Liver (tissue), 9 donors: Measurements from ENCODE around the gene INPP4B. TPM values are rescaled to one million over a fixed set of nuclear protein-coding genes. Genes with fewer than 3 reads are reported as not detected.

ENCODE experiments used
- DNase-seq: peaks from one replicate; pipeline ENCODE4 v3.0.0-alpha.2; 2017; ENCODE audit warnings: low spot score
- H3K27ac ChIP-seq, 2 donors: one replicate each; pipeline ENCODE4 v1.7.0; 2013; ENCODE audit warnings: inconsistent platforms in 2 of 2, low read length in 2 of 2, control low read depth in 1 of 2, low read depth in 1 of 2, mild to moderate bottlenecking in 1 of 2
- H3K27me3 ChIP-seq, 4 donors: one replicate each; pipeline versions ENCODE4 v1.6.1 to v1.7.0; 2013; ENCODE audit warnings: low read length in 3 of 4, inconsistent platforms in 1 of 4, mild to moderate bottlenecking in 1 of 4, moderate library complexity in 1 of 4; ENCODE audit not compliant: control insufficient read depth in 4 of 4, insufficient read depth in 4 of 4
- H3K36me3 ChIP-seq, 4 donors: one replicate each; pipeline versions ENCODE4 v1.6.1 to v1.7.0; 2013; ENCODE audit warnings: low read length in 3 of 4, mild to moderate bottlenecking in 3 of 4, low read depth in 1 of 4, moderate library complexity in 1 of 4; ENCODE audit not compliant: control insufficient read depth in 4 of 4, insufficient read depth in 3 of 4
- H3K4me1 ChIP-seq, 4 donors: one replicate each; pipeline versions ENCODE4 v1.6.1 to v1.7.0; 2013; ENCODE audit warnings: low read length in 3 of 4, mild to moderate bottlenecking in 3 of 4, moderate library complexity in 1 of 4; ENCODE audit not compliant: control insufficient read depth in 4 of 4, insufficient read depth in 4 of 4
- H3K4me3 ChIP-seq, 3 donors: one replicate each; pipeline versions ENCODE4 v1.6.1 to v1.7.0; 2013; ENCODE audit warnings: low read length in 3 of 3, control low read depth in 1 of 3, low read depth in 1 of 3, mild to moderate bottlenecking in 1 of 3
- H3K9ac ChIP-seq, 2 donors: one replicate each; pipeline ENCODE4 v1.7.0; 2013; ENCODE audit warnings: low read length in 2 of 2, mild to moderate bottlenecking in 2 of 2, moderate library complexity in 2 of 2, control low read depth in 1 of 2, low read depth in 1 of 2
- H3K9me3 ChIP-seq, 4 donors: one replicate each; pipeline versions ENCODE4 v1.6.1 to v1.7.0; 2013; ENCODE audit warnings: low read length in 3 of 4; ENCODE audit not compliant: control insufficient read depth in 4 of 4
- EGR1 ChIP-seq, 2 donors: IDR thresholded peaks; 2 replicates each; pipeline ENCODE4 v1.6.1; 2016 to 2018; ENCODE audit warnings: antibody characterized with exemption in 2 of 2, low read depth in 2 of 2
- FOXA1 ChIP-seq: IDR thresholded peaks from 2 replicates; pipeline ENCODE4 v1.6.1; 2016; ENCODE audit warnings: antibody characterized with exemption
- HNF4A ChIP-seq, 2 donors: conservative IDR thresholded peaks; 2 replicates each; pipeline ENCODE4 v1.6.1; 2016; ENCODE audit warnings: antibody characterized with exemption in 2 of 2, mild to moderate bottlenecking in 2 of 2
- HNF4G ChIP-seq: IDR thresholded peaks from 2 replicates; pipeline ENCODE4 v1.6.1; 2016; ENCODE audit warnings: antibody characterized with exemption
- RAD21 ChIP-seq, 2 donors: IDR thresholded peaks; 2 replicates each; pipeline ENCODE4 v1.6.1; 2016; ENCODE audit warnings: antibody characterized with exemption in 2 of 2, mild to moderate bottlenecking in 2 of 2
- RXRA ChIP-seq, 2 donors: IDR thresholded peaks; 2 replicates each; pipeline ENCODE4 v1.6.1; 2017 to 2018; ENCODE audit warnings: antibody characterized with exemption in 2 of 2, mild to moderate bottlenecking in 1 of 2
- TAF1 ChIP-seq: conservative IDR thresholded peaks from 2 replicates; pipeline ENCODE4 v1.6.1; 2016; ENCODE audit warnings: antibody characterized with exemption, mild to moderate bottlenecking
- YY1 ChIP-seq: IDR thresholded peaks from 2 replicates; pipeline ENCODE4 v1.6.1; 2016; ENCODE audit warnings: antibody characterized with exemption, mild to moderate bottlenecking
- WGBS: extraction: QIAGEN DNeasy Blood & Tissue Kit; methylation state at CpG from one replicate; pipeline ENCODE4 v1.1.7; 2013; 5-methylcytosine and 5-hydroxymethylcytosine counted together
- polyA plus RNA-seq, 2 donors: library from polyadenylated mRNA; stranded (reverse) in 1 of 2; unstranded in 1 of 2; fragments of 200-250 nt in 1 of 2; fragments of >200 nt in 1 of 2; fragmentation: Nextera tagmentation in 1 of 2; extraction: Ambion mirVana in 1 of 2; gene quantifications; one replicate each; pipeline versions ENCODE4 v1.2.1 to v1.2.3, GENCODE V29; 2013 to 2015
- total RNA-seq, 2 donors: library from RNA; depleted of rRNA; stranded (reverse); fragments of >200 nt; gene quantifications; one replicate each; pipeline ENCODE4 v1.2.3, GENCODE V29; 2014
- TF ChIP-seq, protein P1 (sequence below): IDR thresholded peaks from 2 replicates; pipeline ENCODE4 v1.6.1; 2016; ENCODE audit warnings: antibody characterized with exemption, mild to moderate bottlenecking
- TF ChIP-seq, protein P2 (sequence below): fragments of 150-350 bp; IDR thresholded peaks from 2 replicates; pipeline ENCODE4 v1.5.1; 2017; ENCODE audit warnings: improper control_type of control experiment, low read depth, low read length; ENCODE audit not compliant: missing input control
- TF ChIP-seq, protein P3 (sequence below): IDR thresholded peaks from 2 replicates; pipeline ENCODE4 v1.6.1; 2016; ENCODE audit warnings: antibody characterized with exemption
- TF ChIP-seq, protein P4 (sequence below): IDR thresholded peaks from 2 replicates; pipeline ENCODE4 v1.6.1; 2016; ENCODE audit warnings: antibody characterized with exemption
- donor health status: healthy.
- donor health status: healthy.
- donor health status: healthy.
- donor health status: healthy.
- donor health status: healthy.

Gene INPP4B
- total and polyA plus RNA-seq, 4 donors, result 0.43 to 2.8 (median 1.6) TPM

DNA sequence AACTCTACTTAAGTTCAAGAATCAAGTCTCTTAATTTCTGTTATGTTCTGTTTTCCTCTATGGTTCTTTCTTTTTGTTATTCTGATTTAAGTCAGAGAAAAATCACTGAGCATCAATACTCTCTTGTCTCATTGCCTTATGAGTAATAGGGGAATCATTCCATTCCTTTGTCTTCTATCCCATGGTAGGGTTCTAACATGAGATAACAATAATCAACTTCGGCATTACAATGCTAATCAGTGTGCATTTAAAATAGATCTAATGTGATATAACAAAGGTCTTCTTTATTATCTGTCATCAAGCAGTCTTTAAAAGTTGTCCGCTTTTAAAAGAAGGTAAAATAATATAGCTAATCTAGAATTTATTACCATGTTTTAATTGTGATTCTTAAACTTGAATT lies 762.8 kb downstream of the INPP4B start:
- H3K36me3 ChIP-seq, result no peaks in the 10 kb centered on the region
- no peak overlapping the region for H3K9ac ChIP-seq
- no peak overlapping the region for H3K4me3 ChIP-seq
- no peaks in the 10 kb centered on the region for H3K9me3 ChIP-seq
- no peak for DNase-seq
- no peaks in the 10 kb centered on the region for H3K4me1 ChIP-seq
- TF ChIP-seq RXRA (IDR thresholded peaks at IDR 0.05) (no peak), HNF4G (no peak), TAF1 (no peak), HNF4A (conservative IDR thresholded peaks at IDR 0.05) (no peak)
- TF ChIP-seq, protein P1, sequence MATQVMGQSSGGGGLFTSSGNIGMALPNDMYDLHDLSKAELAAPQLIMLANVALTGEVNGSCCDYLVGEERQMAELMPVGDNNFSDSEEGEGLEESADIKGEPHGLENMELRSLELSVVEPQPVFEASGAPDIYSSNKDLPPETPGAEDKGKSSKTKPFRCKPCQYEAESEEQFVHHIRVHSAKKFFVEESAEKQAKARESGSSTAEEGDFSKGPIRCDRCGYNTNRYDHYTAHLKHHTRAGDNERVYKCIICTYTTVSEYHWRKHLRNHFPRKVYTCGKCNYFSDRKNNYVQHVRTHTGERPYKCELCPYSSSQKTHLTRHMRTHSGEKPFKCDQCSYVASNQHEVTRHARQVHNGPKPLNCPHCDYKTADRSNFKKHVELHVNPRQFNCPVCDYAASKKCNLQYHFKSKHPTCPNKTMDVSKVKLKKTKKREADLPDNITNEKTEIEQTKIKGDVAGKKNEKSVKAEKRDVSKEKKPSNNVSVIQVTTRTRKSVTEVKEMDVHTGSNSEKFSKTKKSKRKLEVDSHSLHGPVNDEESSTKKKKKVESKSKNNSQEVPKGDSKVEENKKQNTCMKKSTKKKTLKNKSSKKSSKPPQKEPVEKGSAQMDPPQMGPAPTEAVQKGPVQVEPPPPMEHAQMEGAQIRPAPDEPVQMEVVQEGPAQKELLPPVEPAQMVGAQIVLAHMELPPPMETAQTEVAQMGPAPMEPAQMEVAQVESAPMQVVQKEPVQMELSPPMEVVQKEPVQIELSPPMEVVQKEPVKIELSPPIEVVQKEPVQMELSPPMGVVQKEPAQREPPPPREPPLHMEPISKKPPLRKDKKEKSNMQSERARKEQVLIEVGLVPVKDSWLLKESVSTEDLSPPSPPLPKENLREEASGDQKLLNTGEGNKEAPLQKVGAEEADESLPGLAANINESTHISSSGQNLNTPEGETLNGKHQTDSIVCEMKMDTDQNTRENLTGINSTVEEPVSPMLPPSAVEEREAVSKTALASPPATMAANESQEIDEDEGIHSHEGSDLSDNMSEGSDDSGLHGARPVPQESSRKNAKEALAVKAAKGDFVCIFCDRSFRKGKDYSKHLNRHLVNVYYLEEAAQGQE, result no peak
- no peak overlapping the region for H3K27ac ChIP-seq
- 88% methylated on average over 2 of the region's 2 CpGs for WGBS
- no peaks in the 10 kb centered on the region for H3K27me3 ChIP-seq

DNA sequence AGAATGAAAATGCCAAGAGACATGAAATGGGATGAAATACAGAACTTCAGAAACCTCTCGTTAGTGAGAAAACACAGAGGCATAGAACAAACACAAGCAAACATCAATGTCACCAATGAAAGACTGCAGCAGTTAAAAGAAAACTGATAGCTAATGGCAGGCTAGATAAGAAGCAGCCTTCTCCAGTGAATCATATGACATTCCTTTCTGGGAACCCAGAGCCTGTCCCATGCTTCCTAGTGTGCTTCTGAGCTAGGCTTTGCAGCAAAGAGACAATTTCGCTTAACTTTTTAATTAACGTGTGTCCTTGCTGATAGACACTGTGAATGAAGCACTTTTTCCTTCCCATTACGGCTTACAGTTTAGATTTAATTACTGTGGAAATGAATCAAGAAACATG lies 765.1 kb downstream of the INPP4B start:
- no peak overlapping the region for H3K9ac ChIP-seq
- no peaks in the 10 kb centered on the region for H3K9me3 ChIP-seq
- WGBS, result 57% methylated on average over 4 of the region's 4 CpGs
- no peak for DNase-seq
- no peaks in the 10 kb centered on the region for H3K36me3 ChIP-seq
- no peaks in the 10 kb centered on the region for H3K27me3 ChIP-seq
- H3K4me3 ChIP-seq, result no peak overlapping the region
- TF ChIP-seq, protein P2, sequence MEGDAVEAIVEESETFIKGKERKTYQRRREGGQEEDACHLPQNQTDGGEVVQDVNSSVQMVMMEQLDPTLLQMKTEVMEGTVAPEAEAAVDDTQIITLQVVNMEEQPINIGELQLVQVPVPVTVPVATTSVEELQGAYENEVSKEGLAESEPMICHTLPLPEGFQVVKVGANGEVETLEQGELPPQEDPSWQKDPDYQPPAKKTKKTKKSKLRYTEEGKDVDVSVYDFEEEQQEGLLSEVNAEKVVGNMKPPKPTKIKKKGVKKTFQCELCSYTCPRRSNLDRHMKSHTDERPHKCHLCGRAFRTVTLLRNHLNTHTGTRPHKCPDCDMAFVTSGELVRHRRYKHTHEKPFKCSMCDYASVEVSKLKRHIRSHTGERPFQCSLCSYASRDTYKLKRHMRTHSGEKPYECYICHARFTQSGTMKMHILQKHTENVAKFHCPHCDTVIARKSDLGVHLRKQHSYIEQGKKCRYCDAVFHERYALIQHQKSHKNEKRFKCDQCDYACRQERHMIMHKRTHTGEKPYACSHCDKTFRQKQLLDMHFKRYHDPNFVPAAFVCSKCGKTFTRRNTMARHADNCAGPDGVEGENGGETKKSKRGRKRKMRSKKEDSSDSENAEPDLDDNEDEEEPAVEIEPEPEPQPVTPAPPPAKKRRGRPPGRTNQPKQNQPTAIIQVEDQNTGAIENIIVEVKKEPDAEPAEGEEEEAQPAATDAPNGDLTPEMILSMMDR, result no peak
- TF ChIP-seq RAD21 (IDR thresholded peaks at IDR 0.05), result peak in 1 of 2 donors; percentile 11
- no peaks in the 10 kb centered on the region for H3K4me1 ChIP-seq
- peak overlapping the region in 1 of 2 donors; percentile 7 for H3K27ac ChIP-seq

DNA sequence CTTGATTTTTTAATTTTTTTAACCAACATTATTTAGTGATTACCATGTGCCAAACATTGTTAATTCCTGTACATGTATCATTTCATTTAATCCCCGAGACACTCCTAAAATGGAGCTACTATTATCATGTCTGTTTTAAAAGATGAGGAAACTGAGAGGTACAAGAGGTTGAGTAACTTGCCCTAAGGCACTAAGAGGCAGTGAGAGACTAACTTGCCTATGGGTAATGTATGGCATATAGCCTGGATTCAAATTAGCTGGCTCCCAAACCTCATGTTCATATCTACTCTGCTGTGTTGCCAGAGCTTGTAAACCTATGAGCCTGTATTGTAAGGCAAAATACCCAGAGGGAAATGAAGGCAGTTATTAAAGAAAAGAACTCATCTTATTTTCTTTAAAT lies 766.1 kb downstream of the INPP4B start:
- TF ChIP-seq EGR1 (IDR thresholded peaks at IDR 0.05; ENCODE audit: low read depth in 2 of 2), result no peak
- TF ChIP-seq, protein P3, sequence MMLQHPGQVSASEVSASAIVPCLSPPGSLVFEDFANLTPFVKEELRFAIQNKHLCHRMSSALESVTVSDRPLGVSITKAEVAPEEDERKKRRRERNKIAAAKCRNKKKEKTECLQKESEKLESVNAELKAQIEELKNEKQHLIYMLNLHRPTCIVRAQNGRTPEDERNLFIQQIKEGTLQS, result no peak
- TF ChIP-seq FOXA1, result no peak
- no peak for TF ChIP-seq RAD21 (IDR thresholded peaks at IDR 0.05)
- TF ChIP-seq HNF4A (conservative IDR thresholded peaks at IDR 0.05), result no peak
- no peak for TF ChIP-seq HNF4G
- TF ChIP-seq YY1, result no peak
- TF ChIP-seq, protein P4, sequence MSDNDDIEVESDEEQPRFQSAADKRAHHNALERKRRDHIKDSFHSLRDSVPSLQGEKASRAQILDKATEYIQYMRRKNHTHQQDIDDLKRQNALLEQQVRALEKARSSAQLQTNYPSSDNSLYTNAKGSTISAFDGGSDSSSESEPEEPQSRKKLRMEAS, result no peak
- DNase-seq, result no peak
- Histone ChIP-seq H3K27ac (no peak overlapping the region), H3K27me3 (no peaks in the 10 kb centered on the region), H3K4me3 (no peak overlapping the region), H3K9me3 (no peaks in the 10 kb centered on the region), H3K9ac (no peak overlapping the region), H3K4me1 (no peaks in the 10 kb centered on the region), H3K36me3 (no peaks in the 10 kb centered on the region)
- WGBS, result 91% methylated on average over 1 of the region's 1 CpG
